Activated naive CD8-positive, alpha-beta T cell treated with anti-CD3 and anti-CD28 coated beads for 36 hours (primary cell): Measurements from ENCODE around the gene IRF6. TPM values are rescaled to one million over a fixed set of nuclear protein-coding genes. Genes with fewer than 3 reads are reported as not detected.

Experiments used
- DNase-seq: peaks from one replicate; pipeline ENCODE4 v3.0.0; 2021
- H3K27ac Mint-ChIP-seq: one replicate; pipeline ENCODE4 v1.8.0; 2022; ENCODE audit warnings: mild to moderate bottlenecking, moderate library complexity, mixed read lengths
- H3K27me3 Mint-ChIP-seq: one replicate; pipeline ENCODE4 v1.8.0; 2022; ENCODE audit warnings: mild to moderate bottlenecking, mixed read lengths
- H3K36me3 Mint-ChIP-seq: one replicate; pipeline ENCODE4 v1.8.0; 2021; ENCODE audit warnings: mild to moderate bottlenecking, mixed read lengths
- H3K4me1 Mint-ChIP-seq: one replicate; pipeline ENCODE4 v1.8.0; 2021; ENCODE audit warnings: mixed read lengths
- H3K4me3 Mint-ChIP-seq: one replicate; pipeline ENCODE4 v1.8.0; 2022; ENCODE audit warnings: mild to moderate bottlenecking, moderate library complexity, mixed read lengths
- H3K9me3 Mint-ChIP-seq: one replicate; pipeline ENCODE4 v1.8.0; 2022; ENCODE audit warnings: mixed read lengths
- total RNA-seq, 2 experiments: library from RNA; stranded (reverse); gene quantifications; one replicate each; pipeline ENCODE4 v1.2.3, GENCODE V29; 2021

The IRF6 gene
- total RNA-seq, 2 experiments from 2014 or later, result 2.1 to 2.4 TPM

DNA sequence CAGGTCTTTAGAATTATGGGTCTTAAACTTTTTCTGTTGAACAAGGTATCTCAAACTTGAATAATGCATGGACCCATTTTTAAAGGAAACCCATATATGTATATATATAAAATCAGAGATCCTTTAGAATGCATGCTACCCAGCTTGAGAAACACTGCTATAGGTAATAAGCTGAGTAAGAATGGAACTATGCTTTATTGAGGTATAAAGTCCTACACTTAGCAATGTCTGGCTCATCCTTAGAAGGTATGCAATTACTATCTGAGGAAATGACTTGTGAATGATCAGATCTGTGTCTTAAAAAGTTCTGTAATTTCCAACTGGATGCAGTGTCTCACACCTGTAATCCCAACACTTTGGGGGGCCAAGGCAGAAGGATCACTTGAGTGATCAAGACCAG lies 38.8 kb downstream of the IRF6 start:
- no peaks in the 10 kb centered on the region for H3K27me3 Mint-ChIP-seq
- H3K27ac Mint-ChIP-seq, result peak overlapping the region; percentile 85
- DNase-seq, result no peak
- peak overlapping the region; percentile 29 for H3K4me3 Mint-ChIP-seq
- H3K4me1 Mint-ChIP-seq, result peaks cover 54% of the 10 kb centered on the region
- H3K36me3 Mint-ChIP-seq, result peaks cover 62% of the 10 kb centered on the region
- H3K9me3 Mint-ChIP-seq, result peaks cover 2% of the 10 kb centered on the region

DNA sequence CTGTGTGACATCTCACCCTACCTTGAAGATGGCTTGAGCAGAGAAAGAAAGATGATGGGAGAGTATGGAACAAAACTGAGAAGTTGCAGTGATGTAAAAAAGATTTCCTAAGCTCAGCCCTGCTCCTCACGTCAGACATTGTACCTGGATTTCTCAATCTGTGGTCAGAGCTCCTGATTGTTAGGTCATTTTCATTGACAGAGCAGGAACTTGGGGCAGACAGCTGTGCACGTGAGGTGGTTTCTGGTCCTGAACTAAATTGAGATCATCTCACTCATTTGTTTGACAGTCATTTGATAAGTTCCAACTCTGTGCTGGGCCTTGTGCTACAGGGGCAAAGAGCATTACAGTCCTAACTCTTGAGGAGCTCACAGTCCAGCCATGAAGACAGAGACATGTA lies 39.9 kb downstream of the IRF6 start:
- no peak for DNase-seq
- Mint-ChIP-seq H3K27me3 (no peaks in the 10 kb centered on the region), H3K27ac (peak overlapping the region; percentile 85), H3K4me3 (peak overlapping the region; percentile 62), H3K36me3 (peaks cover 72% of the 10 kb centered on the region), H3K9me3 (peaks cover 2% of the 10 kb centered on the region), H3K4me1 (peaks cover 63% of the 10 kb centered on the region)

DNA sequence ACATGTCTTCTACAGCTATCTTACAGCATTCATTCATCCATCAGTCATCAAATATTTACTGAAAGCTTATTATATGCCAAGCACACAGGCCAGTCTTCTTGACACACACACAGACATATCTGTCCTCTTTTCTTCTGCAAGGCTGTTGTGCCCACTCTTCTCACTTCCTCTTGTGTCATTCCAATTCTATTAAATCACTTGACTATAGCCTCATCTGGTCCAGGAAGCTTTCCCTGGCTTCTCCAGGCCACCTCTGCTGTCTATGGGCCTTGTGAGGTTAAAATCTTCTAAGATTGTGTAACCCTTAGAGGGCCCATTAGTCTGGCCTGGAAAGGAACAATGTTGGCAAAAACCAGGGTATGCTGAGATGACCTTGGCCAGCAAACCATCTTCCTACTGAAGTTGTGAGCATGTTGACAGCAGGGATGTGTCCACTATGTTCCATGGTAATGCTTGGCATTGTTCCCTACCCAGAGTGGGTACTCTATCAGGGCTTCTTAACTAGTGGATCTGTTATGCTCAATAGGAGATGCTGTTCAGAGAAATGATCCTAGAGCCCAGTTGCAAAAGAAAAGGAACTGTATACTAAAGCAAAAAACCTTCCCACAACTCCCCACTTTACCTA lies 44.8 kb downstream of the IRF6 start:
- DNase-seq, result no peak
- Mint-ChIP-seq H3K4me1 (peaks cover 68% of the 10 kb centered on the region), H3K36me3 (peaks cover 94% of the 10 kb centered on the region), H3K4me3 (no peak overlapping the region), H3K27me3 (no peaks in the 10 kb centered on the region), H3K27ac (peak overlapping the region; percentile 76), H3K9me3 (peaks cover 2% of the 10 kb centered on the region)

- peak overlapping the region; percentile 50 for H3K4me3 Mint-ChIP-seq
These were observed 46.0 kb downstream of the IRF6 start for GRCh38 chr1:209759829-209760359.

GRCh38 chr1:209758400-209758799 lies 47.5 kb downstream of the IRF6 start:
- DNase-seq, result no peak
- Mint-ChIP-seq H3K36me3 (peaks cover 74% of the 10 kb centered on the region), H3K4me3 (peak overlapping the region; percentile 98), H3K4me1 (peaks cover 66% of the 10 kb centered on the region), H3K9me3 (no peaks in the 10 kb centered on the region), H3K27me3 (no peaks in the 10 kb centered on the region), H3K27ac (peak overlapping the region; percentile 98)

More at GRCh38 chr1:209759829-209760359, 46.0 kb downstream of the IRF6 start:
- H3K27me3 Mint-ChIP-seq, result no peaks in the 10 kb centered on the region
- H3K36me3 Mint-ChIP-seq, result peaks cover 88% of the 10 kb centered on the region
- peaks cover 68% of the 10 kb centered on the region for H3K4me1 Mint-ChIP-seq
- DNase-seq, result no peak
- peaks cover 2% of the 10 kb centered on the region for H3K9me3 Mint-ChIP-seq
- peak overlapping the region; percentile 72 for H3K27ac Mint-ChIP-seq

DNA sequence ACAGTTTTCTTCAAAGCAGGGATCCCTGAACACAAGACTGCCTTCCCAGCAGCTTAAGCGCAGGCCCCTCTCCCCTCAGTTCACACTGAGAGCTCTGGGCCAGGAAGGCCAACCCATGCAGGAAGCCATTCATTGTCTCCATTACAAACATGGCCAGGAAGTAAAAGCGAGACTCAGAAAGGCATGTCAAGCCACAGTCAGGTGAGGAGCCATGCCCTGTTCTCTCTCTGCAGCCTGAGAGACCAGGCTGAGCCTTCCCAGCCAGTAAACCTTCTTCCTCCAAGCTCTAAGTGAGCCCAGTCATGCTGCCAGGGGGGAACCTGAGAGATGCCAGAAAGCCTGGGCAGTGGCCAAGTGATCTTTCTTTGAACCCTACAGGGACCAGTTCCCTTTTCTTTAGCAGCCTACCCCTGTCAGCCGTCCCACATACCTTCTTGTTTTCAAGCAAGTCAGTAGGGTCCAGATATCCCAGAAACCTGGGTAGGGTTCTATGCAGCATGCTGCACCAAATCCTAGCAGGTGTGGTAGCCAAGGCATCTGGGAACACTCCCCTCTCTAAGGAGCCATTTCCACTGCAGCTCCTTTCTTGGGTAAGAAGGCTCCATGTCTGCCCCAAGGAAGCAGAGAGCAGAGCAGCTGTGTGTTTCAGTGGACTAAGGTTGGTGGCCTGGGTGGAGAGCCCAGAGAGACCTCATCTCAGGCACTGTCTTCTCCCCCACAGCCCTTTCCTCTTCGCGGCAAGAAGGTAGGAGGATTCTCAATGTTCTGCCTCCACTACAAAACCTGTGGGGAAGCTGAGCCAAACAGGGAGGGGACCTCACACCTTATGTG lies 49.1 kb downstream of the IRF6 start:
- Mint-ChIP-seq H3K27ac (peak overlapping the region; percentile 98), H3K36me3 (peaks cover 62% of the 10 kb centered on the region), H3K27me3 (no peaks in the 10 kb centered on the region), H3K9me3 (no peaks in the 10 kb centered on the region), H3K4me1 (peaks cover 67% of the 10 kb centered on the region), H3K4me3 (peak overlapping the region; percentile 98)
- peak; percentile 41 for DNase-seq

- no peaks in the 10 kb centered on the region for H3K9me3 Mint-ChIP-seq
- H3K36me3 Mint-ChIP-seq, result peaks cover 55% of the 10 kb centered on the region
- peak within 1 kb of the TSS; percentile 98 for H3K4me3 Mint-ChIP-seq
- no peaks in the 10 kb centered on the region for H3K27me3 Mint-ChIP-seq
- H3K4me1 Mint-ChIP-seq, result peaks cover 66% of the 10 kb centered on the region
- peak within 1 kb of the TSS; percentile 98 for H3K27ac Mint-ChIP-seq
- peak; percentile 80 for DNase-seq
These were observed 49.9 kb downstream of the IRF6 start, which contains the start of gene TRAF3IP3 for GRCh38 chr1:209755926-209756614. TRAF3IP3 (plus strand) TSS chr1:209756053; CDS start chr1:209760040, 3,987 bp downstream.

DNA sequence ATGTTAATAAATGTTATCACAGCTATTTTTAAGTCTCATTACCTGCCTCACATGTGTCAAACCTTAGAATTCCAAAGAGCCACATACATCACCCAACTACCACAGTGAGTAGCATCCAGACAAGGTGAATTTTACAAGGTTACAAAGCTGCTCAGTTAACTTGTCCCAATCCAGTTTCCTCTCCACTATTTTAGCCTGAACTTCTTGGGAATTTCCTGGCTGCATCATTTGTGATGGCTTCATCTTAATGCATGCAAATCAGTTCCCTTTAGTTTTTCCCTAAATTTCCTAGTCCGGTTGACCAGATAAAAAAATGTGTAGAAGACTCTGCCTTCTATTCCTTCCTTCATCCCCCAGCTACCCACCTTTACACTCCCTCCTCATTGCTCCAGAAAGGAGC lies 50.7 kb downstream of the IRF6 start:
- H3K27me3 Mint-ChIP-seq, result no peaks in the 10 kb centered on the region
- no peaks in the 10 kb centered on the region for H3K9me3 Mint-ChIP-seq
- peak overlapping the region; percentile 98 for H3K27ac Mint-ChIP-seq
- H3K4me3 Mint-ChIP-seq, result peak overlapping the region; percentile 98
- H3K36me3 Mint-ChIP-seq, result peaks cover 48% of the 10 kb centered on the region
- no peak for DNase-seq
- peaks cover 67% of the 10 kb centered on the region for H3K4me1 Mint-ChIP-seq

- peaks cover 25% of the 10 kb centered on the region for H3K36me3 Mint-ChIP-seq
- no peak for DNase-seq
- H3K27me3 Mint-ChIP-seq, result no peaks in the 10 kb centered on the region
- peaks cover 63% of the 10 kb centered on the region for H3K4me1 Mint-ChIP-seq
- H3K27ac Mint-ChIP-seq, result peak overlapping the region; percentile 99
- no peaks in the 10 kb centered on the region for H3K9me3 Mint-ChIP-seq
- H3K4me3 Mint-ChIP-seq, result peak overlapping the region; percentile 73
These were observed 53.1 kb downstream of the IRF6 start for GRCh38 chr1:209752890-209753289.

DNA sequence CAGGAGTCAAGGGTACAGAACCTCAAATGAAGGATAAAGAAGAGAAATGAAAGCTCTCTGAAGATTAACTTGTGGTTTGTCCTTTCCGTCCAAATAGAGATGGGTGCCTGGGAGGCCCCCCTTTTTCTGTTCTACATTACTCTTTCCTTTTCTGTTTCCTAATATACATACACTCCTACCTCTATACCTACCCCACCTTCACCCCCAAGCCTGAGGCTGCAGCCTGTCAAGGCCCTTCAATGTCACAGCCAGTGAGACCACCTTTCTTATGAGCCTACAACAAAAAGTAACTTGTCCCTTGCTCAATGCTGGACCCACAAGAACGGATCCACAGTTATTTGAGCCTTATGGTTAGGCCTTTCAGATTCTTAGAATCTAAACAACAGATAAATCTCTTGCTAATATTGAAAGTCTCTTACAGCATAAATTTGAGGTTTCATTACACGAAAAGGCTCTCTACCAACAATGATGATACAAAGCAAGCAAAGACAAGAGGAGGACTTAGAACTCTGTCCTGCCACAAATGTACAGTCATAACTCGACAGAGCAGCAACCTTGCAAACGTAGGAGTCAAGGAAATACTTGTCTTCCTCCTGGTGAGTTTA lies 54.2 kb downstream of the IRF6 start:
- H3K27me3 Mint-ChIP-seq, result no peaks in the 10 kb centered on the region
- peaks cover 75% of the 10 kb centered on the region for H3K4me1 Mint-ChIP-seq
- DNase-seq, result peak; percentile 57
- H3K9me3 Mint-ChIP-seq, result no peaks in the 10 kb centered on the region
- peak overlapping the region; percentile 99 for H3K27ac Mint-ChIP-seq
- peaks cover 15% of the 10 kb centered on the region for H3K36me3 Mint-ChIP-seq
- peak overlapping the region; percentile 73 for H3K4me3 Mint-ChIP-seq

GRCh38 chr1:209749670-209750323 lies 56.1 kb downstream of the IRF6 start:
- H3K4me3 Mint-ChIP-seq, result peak overlapping the region; percentile 48
- H3K27ac Mint-ChIP-seq, result peak overlapping the region; percentile 94
- H3K4me1 Mint-ChIP-seq, result peaks cover 72% of the 10 kb centered on the region
- no peaks in the 10 kb centered on the region for H3K27me3 Mint-ChIP-seq
- H3K36me3 Mint-ChIP-seq, result peaks cover 4% of the 10 kb centered on the region
- no peaks in the 10 kb centered on the region for H3K9me3 Mint-ChIP-seq
- no peak for DNase-seq

DNA sequence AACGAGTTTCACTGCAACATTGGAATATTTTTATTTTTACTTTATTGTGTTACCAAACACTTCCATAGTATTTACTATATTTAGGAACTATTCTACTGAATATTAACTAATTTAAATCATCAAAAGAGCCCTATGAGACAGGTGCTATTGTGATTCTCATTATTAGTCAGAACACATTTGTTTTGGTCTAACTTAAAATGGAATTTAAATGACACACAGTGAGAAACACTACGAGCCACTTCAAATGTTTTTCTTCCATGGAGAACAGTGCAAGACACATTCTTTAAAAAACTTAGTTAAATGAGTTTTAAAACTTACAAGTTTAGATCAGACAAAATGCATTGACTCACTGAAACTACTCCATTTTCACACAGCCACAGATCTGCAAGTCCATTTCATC lies 56.7 kb downstream of the IRF6 start:
- Mint-ChIP-seq H3K27ac (peak overlapping the region; percentile 94), H3K27me3 (no peaks in the 10 kb centered on the region), H3K36me3 (peaks cover 4% of the 10 kb centered on the region), H3K9me3 (no peaks in the 10 kb centered on the region), H3K4me1 (peaks cover 70% of the 10 kb centered on the region), H3K4me3 (peak overlapping the region; percentile 48)
- no peak for DNase-seq

- H3K27me3 Mint-ChIP-seq, result no peaks in the 10 kb centered on the region
- H3K4me3 Mint-ChIP-seq, result no peak overlapping the region
- peaks cover 4% of the 10 kb centered on the region for H3K36me3 Mint-ChIP-seq
- H3K4me1 Mint-ChIP-seq, result peaks cover 68% of the 10 kb centered on the region
- peak overlapping the region; percentile 90 for H3K27ac Mint-ChIP-seq
- no peaks in the 10 kb centered on the region for H3K9me3 Mint-ChIP-seq
- no peak for DNase-seq
These were observed 57.3 kb downstream of the IRF6 start for GRCh38 chr1:209748620-209749019.

DNA sequence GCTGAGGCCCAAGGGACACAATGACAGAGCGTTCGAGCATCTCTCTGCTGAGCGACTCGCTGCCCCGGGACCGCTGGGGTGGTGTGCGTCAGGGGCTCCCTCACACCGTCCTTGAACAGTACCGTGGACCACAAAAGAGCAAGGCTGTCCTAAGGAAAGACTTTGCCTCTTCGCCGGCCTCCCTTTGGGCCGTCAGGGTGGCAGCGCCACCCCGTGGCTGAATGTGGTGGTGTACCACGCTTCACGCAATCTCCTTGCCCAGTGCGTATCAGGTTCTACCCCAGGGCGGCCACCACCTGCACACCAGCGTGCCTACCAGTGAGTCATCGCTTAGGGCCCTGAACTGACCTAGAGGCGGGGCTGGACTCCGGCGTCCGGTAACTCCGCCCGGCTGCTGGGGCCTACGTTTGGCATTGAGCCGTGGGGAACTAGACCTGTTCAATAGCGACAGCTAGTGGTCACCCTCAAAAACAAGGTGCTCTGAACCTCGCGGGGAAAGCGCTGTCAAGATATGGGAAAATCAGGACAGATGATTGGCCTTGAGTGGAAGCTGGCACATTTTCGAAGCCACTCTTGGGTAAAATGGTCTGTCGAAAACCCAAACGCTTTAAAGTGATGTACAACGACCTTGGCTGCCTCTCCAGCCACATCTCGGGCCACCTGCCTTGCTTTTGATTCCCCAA lies 58.2 kb downstream of the IRF6 start:
- Mint-ChIP-seq H3K27me3 (no peaks in the 10 kb centered on the region), H3K4me3 (peak overlapping the region; percentile 58), H3K9me3 (no peaks in the 10 kb centered on the region), H3K36me3 (peaks cover 4% of the 10 kb centered on the region), H3K27ac (peak overlapping the region; percentile 90), H3K4me1 (peaks cover 68% of the 10 kb centered on the region)
- DNase-seq, result peak; percentile 91
